GM12878 (cell line): ENCODE measurements around the gene ATP6V0A4. TPM values are rescaled to one million over a fixed set of nuclear protein-coding genes. Genes with fewer than 3 reads are reported as not detected.

ENCODE experiments used
- ATAC-seq: fragments of 200-7000 bp; cut with Tn5 transposase; 3 replicates; pipeline ENCODE4 v1.9.1; 2020; ENCODE audit warnings: mild to moderate bottlenecking, moderate library complexity
- BruUV-seq: library from RNA; stranded (reverse); fragments of 400-500 nt; replicated peaks from 2 replicates; lab custom pipeline; 2021; lab: Mats Ljungman, UMichigan
- CTCF ChIA-PET: fragments of 300-600 bp; sonication (Branson Sonifier 250); formaldehyde crosslinking; extraction: SDS; loops from one replicate; lab custom pipeline; 2021; ENCODE audit warnings: inconsistent platforms; lab: Yijun Ruan, JAX
- POLR2A ChIA-PET: fragments of 350-600 bp; formaldehyde crosslinking; extraction: SDS; loops from one replicate; lab custom pipeline; 2021; ENCODE audit warnings: inconsistent platforms; lab: Charles Lee
- RAD21 ChIA-PET: fragments of 300-600 bp; sonication (Branson Sonifier 250); formaldehyde crosslinking; loops from one replicate; lab custom pipeline; 2023; ENCODE audit warnings: antibody characterized with exemption; ENCODE audit not compliant: unreplicated experiment; lab: Charles Lee
- SMC1A ChIA-PET: fragments of 300-600 bp; sonication (Branson Sonifier 250); formaldehyde crosslinking; loops from one replicate; lab custom pipeline; 2023; ENCODE audit not compliant: unreplicated experiment, uncharacterized antibody; lab: Charles Lee
- DNase-seq: peaks from one replicate; pipeline ENCODE4 v3.0.0-alpha.2; 2011; ENCODE audit warnings: low read depth, low spot score
- FAIRE-seq: peaks from 3 replicates; lab custom pipeline; 2011; peaks lifted over from hg19 to GRCh38; lab: Jason Lieb, UNC
- H2AFZ ChIP-seq: 2 replicates; pipeline ENCODE4 v1.6.0; 2011; ENCODE audit warnings: low read depth, low read length, control low read depth; ENCODE audit not compliant: control insufficient read depth
- H3K27ac ChIP-seq: 2 replicates; pipeline ENCODE4 v1.5.1; 2011; ENCODE audit warnings: control low read depth; ENCODE audit not compliant: control insufficient read depth, insufficient read depth
- H3K27me3 ChIP-seq, 2 experiments: replicated peaks in 1 of 2; 2 replicates each; pipeline versions ENCODE4 v1.6.0 to v1.6.1; 2011; ENCODE audit warnings: low read length in 1 of 2; ENCODE audit not compliant: control insufficient read depth in 2 of 2, insufficient read depth in 2 of 2
- H3K36me3 ChIP-seq, 2 experiments: 2 replicates each; pipeline ENCODE4 v1.5.1; 2011; ENCODE audit warnings: low read length in 1 of 2; ENCODE audit not compliant: control insufficient read depth in 2 of 2, insufficient read depth in 2 of 2
- H3K4me1 ChIP-seq: 2 replicates; pipeline ENCODE4 v1.6.1; 2011; ENCODE audit warnings: mild to moderate bottlenecking, low read length, moderate library complexity, mixed read lengths; ENCODE audit not compliant: control insufficient read depth, insufficient read depth
- H3K4me2 ChIP-seq: 2 replicates; pipeline ENCODE4 v1.6.0; 2011; ENCODE audit warnings: control low read depth; ENCODE audit not compliant: control insufficient read depth, insufficient read depth
- H3K4me3 ChIP-seq: fragments of 200-600 bp; sonication (generic); 2 replicates; pipeline ENCODE4 v1.5.1; 2016
- H3K79me2 ChIP-seq: 2 replicates; pipeline ENCODE4 v1.6.0; 2011; ENCODE audit warnings: low read length; ENCODE audit not compliant: control insufficient read depth, insufficient read depth
- H3K9ac ChIP-seq: 2 replicates; pipeline ENCODE4 v1.8.0; 2011; ENCODE audit warnings: low read length, control low read depth, mixed read lengths; ENCODE audit not compliant: control insufficient read depth, insufficient read depth
- H3K9me3 ChIP-seq: replicated peaks from 3 replicates; pipeline ENCODE4 v1.5.1; 2011; ENCODE audit warnings: mild to moderate bottlenecking, low read length; ENCODE audit not compliant: control insufficient read depth, insufficient read depth
- H4K20me1 ChIP-seq: 2 replicates; pipeline ENCODE4 v1.6.0; 2011; ENCODE audit not compliant: control insufficient read depth, insufficient read depth
- BCLAF1 ChIP-seq: fragments of 450-650 bp; IDR thresholded peaks from 2 replicates; pipeline ENCODE4 v1.6.1; 2017; ENCODE audit warnings: antibody characterized with exemption, mild to moderate bottlenecking, moderate library complexity
- NFYB ChIP-seq: IDR thresholded peaks from 2 replicates; pipeline ENCODE4 v1.6.1; 2011; ENCODE audit warnings: low read depth, mild to moderate bottlenecking, low read length, improper control_type of control experiment, moderate library complexity; ENCODE audit not compliant: insufficient read depth
- NR2C2 ChIP-seq: IDR thresholded peaks from 2 replicates; pipeline ENCODE4 v1.6.1; 2011; ENCODE audit warnings: borderline replicate concordance, low read depth; ENCODE audit not compliant: control insufficient read depth, insufficient read length
- POLR2A ChIP-seq: IDR thresholded peaks from 2 replicates; pipeline ENCODE4 v1.6.1; 2011; ENCODE audit warnings: low read depth, mild to moderate bottlenecking, low read length
- SMAD1 ChIP-seq: fragments of 450-650 bp; IDR thresholded peaks from 2 replicates; pipeline ENCODE4 v1.6.1; 2018; ENCODE audit warnings: mild to moderate bottlenecking, low read depth; ENCODE audit not compliant: partially characterized antibody
- SMC3 ChIP-seq: IDR thresholded peaks from 2 replicates; pipeline ENCODE4 v1.6.1; 2011; ENCODE audit warnings: low read length, improper control_type of control experiment, borderline replicate concordance
- TAF1 ChIP-seq: IDR thresholded peaks from 2 replicates; pipeline ENCODE4 v1.6.1; 2011; ENCODE audit warnings: mild to moderate bottlenecking, low read depth, low read length, borderline replicate concordance
- WRNIP1 ChIP-seq: IDR thresholded peaks from 2 replicates; pipeline ENCODE4 v1.6.1; 2011; ENCODE audit warnings: low read depth, low read length, improper control_type of control experiment, borderline replicate concordance
- WGBS: methylation state at CpG from one replicate; pipeline ENCODE4 v1.1.6; 2016; ENCODE audit warnings: low lambda C conversion rate; ENCODE audit not compliant: insufficient replicate concordance, insufficient coverage; ENCODE audit errors: missing lambda C conversion rate; 5-methylcytosine and 5-hydroxymethylcytosine counted together
- in situ Hi-C: fragments of 300-500 bp; cut with MboI; formaldehyde crosslinking; loops from 9 replicates; pipeline ENCODE4 v1.14.3; 2018; ENCODE audit warnings: mixed read lengths
- intact Hi-C: fragments of 100-400 bp; cut with micrococcal nuclease; formaldehyde crosslinking; loops from one replicate; pipeline ENCODE4 v1.14.2; 2022; ENCODE audit not compliant: unreplicated experiment
- polyA plus RNA-seq, 11 experiments: library from polyadenylated mRNA; depleted of rRNA in 4 of 11; unstranded in 6 of 11; stranded (reverse) in 5 of 11; fragments of >200 nt; fragmentation: Nextera tagmentation in 4 of 11; fragmentation: Illumina TruSeq in 1 of 11; extraction: Ambion mirVana in 4 of 11; extraction: Trizol in 1 of 11; gene quantifications; 1 replicate in 1 of 11; 2 replicates in 10 of 11; pipeline versions ENCODE4 v1.2.1 to v1.2.3, GENCODE V29; 2011 to 2016; ENCODE audit warnings: inconsistent platforms in 2 of 11, missing spikeins in 2 of 11, low read depth in 1 of 11
- total RNA-seq, 4 experiments: library from RNA; depleted of rRNA in 3 of 4; stranded (reverse); fragments of >200 nt in 3 of 4; fragmentation: Illumina TruSeq in 1 of 4; extraction: Trizol in 1 of 4; gene quantifications; 2 replicates each; pipeline versions ENCODE4 v1.2.1 to v1.2.3, GENCODE V29; 2013 to 2021

ATP6V0A4 gene
- total and polyA plus RNA-seq, 10 of the 15 experiments (the other 5 are each of a cell fraction or from before 2014, with no cell fraction given) = not detected

DNA sequence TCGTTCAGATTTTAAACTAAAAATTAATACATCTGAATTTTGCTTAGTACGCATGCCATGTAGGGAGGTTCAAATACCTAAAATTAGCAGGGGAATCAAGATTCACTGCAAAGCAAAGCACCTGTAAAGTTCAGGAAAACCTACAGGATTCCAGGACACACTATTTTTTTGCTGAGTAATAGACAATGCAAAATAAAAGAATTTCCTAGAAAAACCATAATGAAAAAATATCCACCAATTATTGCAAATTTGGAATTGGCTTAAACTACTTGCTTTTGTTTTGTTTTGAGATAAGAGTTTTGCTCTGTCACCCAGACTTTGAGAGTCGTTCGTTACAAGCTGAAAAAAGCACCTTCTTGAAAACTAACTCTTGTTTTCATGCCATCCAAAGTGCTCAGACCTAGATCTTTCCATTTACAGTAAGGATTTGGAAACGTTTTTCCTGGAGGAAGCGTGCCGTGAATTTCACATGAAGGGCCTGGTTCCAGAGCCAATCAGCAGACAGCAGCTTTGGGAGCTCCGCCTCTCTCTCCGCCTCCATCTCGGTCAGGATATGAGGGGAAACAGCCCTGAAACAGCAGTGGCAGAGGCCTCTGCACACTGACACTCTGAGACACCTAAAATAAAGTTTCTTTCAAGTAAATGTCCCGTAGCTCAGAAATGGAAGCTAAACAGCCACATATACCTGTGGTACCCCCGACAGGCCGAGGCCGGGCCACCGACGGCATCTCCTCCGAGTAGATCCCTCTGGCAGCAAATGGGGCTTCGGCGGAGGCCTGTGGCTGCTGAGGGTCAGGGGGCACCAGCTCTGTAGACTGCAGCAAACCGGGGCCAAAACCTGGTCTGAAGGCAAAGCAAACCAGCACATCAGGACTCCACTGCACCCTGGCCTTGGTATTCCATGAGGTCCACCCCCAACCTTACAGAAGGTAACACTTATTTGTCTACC lies 45.9 kb upstream of the ATP6V0A4 start (continued):
- no peak for TF ChIP-seq BCLAF1

- FAIRE-seq = no peak
- BruUV-seq = no TSS peak
- H3K4me2 ChIP-seq = no peak overlapping the region
- no peaks in the 10 kb centered on the region for H3K27me3 ChIP-seq
- in situ Hi-C loops (no loop called here), intact Hi-C loops (no loop called here)
- TF ChIP-seq NFYB (no peak), SMAD1 (no peak), TAF1 (no peak), NR2C2 (no peak), WRNIP1 (no peak), POLR2A (no peak), SMC3 (no peak)
- H3K79me2 ChIP-seq = no peaks in the 10 kb centered on the region
- DNase-seq = no peak
- no peaks in the 10 kb centered on the region for H4K20me1 ChIP-seq
- no peak for ATAC-seq
- no peaks in the 10 kb centered on the region for H3K4me1 ChIP-seq
- ChIA-PET SMC1A (interaction anchor here (0.6 kb wide), 1 partner anchor 133 kb away, joined by 3 read pairs; no protein-coding TSS in a partner anchor), POLR2A (no interaction called here), CTCF (no interaction called here), RAD21 (no interaction called here)
- no peaks in the 10 kb centered on the region for H3K36me3 ChIP-seq
- H3K9me3 ChIP-seq = no peaks in the 10 kb centered on the region
- H3K9ac ChIP-seq = no peak overlapping the region
- 56% methylated on average over 12 of the region's 12 CpGs for WGBS
- H2AFZ ChIP-seq = no peak overlapping the region
- no peak overlapping the region for H3K4me3 ChIP-seq
- H3K27ac ChIP-seq = no peak overlapping the region
These were observed 44.1 kb upstream of the ATP6V0A4 start for GRCh38 chr7:138842111-138842510.
